Thyroid gland (tissue), 4 donors: Measurements from ENCODE around the gene PPCS. TPM values are rescaled to one million over a fixed set of nuclear protein-coding genes. Genes with fewer than 3 reads are reported as not detected.

Experiments
- DNase-seq, 2 donors: peaks; one replicate each; pipeline ENCODE4 v3.0.0-alpha.2; 2019
- H3K27ac ChIP-seq, 3 donors: fragments of 200-600 bp; sonication (generic); 1 replicate in 2 of 3; 2 replicates in 1 of 3; pipeline ENCODE4 v1.5.1; 2016 to 2019; ENCODE audit warnings: mild to moderate bottlenecking in 1 of 3, moderate library complexity in 1 of 3
- H3K27me3 ChIP-seq: fragments of 200-600 bp; sonication (generic); one replicate; pipeline ENCODE4 v1.5.1; 2019
- H3K36me3 ChIP-seq, 2 donors: fragments of 200-600 bp; sonication (generic); one replicate each; pipeline ENCODE4 v1.5.1; 2016 to 2019
- H3K4me1 ChIP-seq, 2 donors: fragments of 200-600 bp; sonication (generic); one replicate each; pipeline ENCODE4 v1.5.1; 2017 to 2019
- H3K4me3 ChIP-seq, 3 donors: fragments of 200-600 bp; sonication (generic); replicated peaks in 1 of 3; 1 replicate in 2 of 3; 2 replicates in 1 of 3; pipeline ENCODE4 v1.5.1; 2016; ENCODE audit warnings: mild to moderate bottlenecking in 1 of 3
- H3K9me3 ChIP-seq: fragments of 200-600 bp; sonication (generic); one replicate; pipeline ENCODE4 v1.5.1; 2017
- CTCF ChIP-seq, 6 experiments: fragments of 200-600 bp in 3 of 6; fragments of 450-650 bp in 3 of 6; sonication (generic) in 3 of 6; IDR thresholded peaks; one replicate each; pipeline ENCODE4 v1.5.1; 2016 to 2019; ENCODE audit warnings: antibody characterized with exemption in 6 of 6, mild to moderate bottlenecking in 2 of 6, inconsistent platforms in 1 of 6, moderate library complexity in 1 of 6
- POLR2A ChIP-seq, 2 donors: fragments of 450-650 bp; IDR thresholded peaks; one replicate each; pipeline ENCODE4 v1.6.1; 2017; ENCODE audit warnings: antibody characterized with exemption in 2 of 2, mild to moderate bottlenecking in 2 of 2, moderate library complexity in 1 of 2
- WGBS, 2 donors: methylation state at CpG; one replicate each; pipeline ENCODE4 v1.1.5; 2017; 5-methylcytosine and 5-hydroxymethylcytosine counted together
- intact Hi-C: fragments of 100-400 bp; cut with DNase I; formaldehyde crosslinking; loops from one replicate; pipeline ENCODE4 v1.15.1; 2023
- total RNA-seq, 4 donors: library from RNA; depleted of rRNA; stranded (reverse); fragments of >200 nt; gene quantifications; one replicate each; pipeline ENCODE4 v1.2.3, GENCODE V29; 2016

PPCS gene
- total RNA-seq, 4 donors from 2014 or later, result 51.9 to 135 (median 89.8) TPM

GRCh38 chr1:42450061-42450460 is 6.3 kb upstream of the PPCS start:
- H3K36me3 ChIP-seq, result no peaks in the 10 kb centered on the region
- WGBS, 2 donors, result 90 to 94% methylated on average over 1 of the region's 1 CpG
- DNase-seq, result no peak
- TF ChIP-seq POLR2A (IDR thresholded peaks at IDR 0.05), result no peak
- no peak for TF ChIP-seq CTCF (IDR thresholded peaks at IDR 0.05)
- H3K27me3 ChIP-seq, result no peaks in the 10 kb centered on the region
- peaks cover 0 to 1% of the 10 kb centered on the region in 2 donors for H3K4me1 ChIP-seq
- H3K27ac ChIP-seq, result no peak overlapping the region
- intact Hi-C loops, result no loop called here
- H3K4me3 ChIP-seq, result no peak overlapping the region
- H3K9me3 ChIP-seq, result no peaks in the 10 kb centered on the region

GRCh38 chr1:42453386-42453785 is 3.0 kb upstream of the PPCS start:
- no peak overlapping the region for H3K27ac ChIP-seq
- no peaks in the 10 kb centered on the region for H3K9me3 ChIP-seq
- no peaks in the 10 kb centered on the region for H3K36me3 ChIP-seq
- DNase-seq, result no peak
- no peak overlapping the region for H3K4me3 ChIP-seq
- peaks cover 9 to 18% of the 10 kb centered on the region in 2 donors for H3K4me1 ChIP-seq
- TF ChIP-seq POLR2A (IDR thresholded peaks at IDR 0.05) (no peak), CTCF (IDR thresholded peaks at IDR 0.05) (no peak)
- no peaks in the 10 kb centered on the region for H3K27me3 ChIP-seq
- WGBS, 2 donors, result 83 to 88% methylated on average over 4 of the region's 4 CpGs
- intact Hi-C loops, result no loop called here

GRCh38 chr1:42454403-42454802 is 1.9 kb upstream of the PPCS start:
- intact Hi-C loops, result no loop called here
- 99% methylated on average over 5 of the region's 5 CpGs for WGBS, 2 donors

GRCh38 chr1:42456754-42457089 is 379 bp downstream of the PPCS start:
- Histone ChIP-seq H3K27me3 (no peaks in the 10 kb centered on the region), H3K4me1 (peaks cover 9 to 18% of the 10 kb centered on the region in 2 donors), H3K27ac (peak overlapping the region; percentile 62 to 92 (median 91)), H3K9me3 (no peaks in the 10 kb centered on the region), H3K4me3 (peak overlapping the region; percentile 62 to 80 (median 68)), H3K36me3 (peaks cover 3 to 11% of the 10 kb centered on the region in 2 donors)
- TF ChIP-seq CTCF (IDR thresholded peaks at IDR 0.05), result no peak
- no peak for TF ChIP-seq POLR2A (IDR thresholded peaks at IDR 0.05)
- WGBS, 2 donors, result 0% methylated on average over 5 to 11 of the region's 23 CpGs
- intact Hi-C loops, result loop anchor here (5.0 kb wide), 1 partner anchor 119 kb away; the partner anchor contains the start of gene FOXJ3
- peak; percentile 59 to 63 for DNase-seq

More at GRCh38 chr1:42454403-42454802, 1.9 kb upstream of the PPCS start:
- H3K9me3 ChIP-seq, result no peaks in the 10 kb centered on the region
- DNase-seq, result no peak
- peaks cover 9 to 18% of the 10 kb centered on the region in 2 donors for H3K4me1 ChIP-seq
- H3K27ac ChIP-seq, result no peak overlapping the region
- TF ChIP-seq CTCF (IDR thresholded peaks at IDR 0.05), result no peak
- no peak for TF ChIP-seq POLR2A (IDR thresholded peaks at IDR 0.05)
- H3K36me3 ChIP-seq, result peaks cover under 1 to 5% of the 10 kb centered on the region in 2 donors
- H3K27me3 ChIP-seq, result no peaks in the 10 kb centered on the region
- H3K4me3 ChIP-seq, result no peak overlapping the region

- peaks cover 25% of the 10 kb centered on the region in 2 donors for H3K4me1 ChIP-seq
- TF ChIP-seq POLR2A (IDR thresholded peaks at IDR 0.05) (no peak), CTCF (IDR thresholded peaks at IDR 0.05) (no peak)
- no peaks in the 10 kb centered on the region for H3K9me3 ChIP-seq
- DNase-seq, result peak; percentile 18 to 32
- intact Hi-C loops, result no loop called here
- H3K27me3 ChIP-seq, result no peaks in the 10 kb centered on the region
- peaks cover 3 to 11% of the 10 kb centered on the region in 2 donors for H3K36me3 ChIP-seq
- peak overlapping the region in 1 of 3 donors; percentile 1 for H3K27ac ChIP-seq
- 73 to 76% methylated on average over 2 of the region's 2 CpGs for WGBS, 2 donors
- H3K4me3 ChIP-seq, result no peak overlapping the region
Measured at GRCh38 chr1:42461196-42461595, 4.9 kb downstream of the PPCS start.
